A549 (cell line): ENCODE results near the gene STRADB. TPM values are rescaled to one million over a fixed set of nuclear protein-coding genes. Genes with fewer than 3 reads are reported as not detected.

ENCODE experiments used
- ATAC-seq, 2 experiments: fragments of 200-7000 bp in 1 of 2; fragments of >200 bp in 1 of 2; cut with Nextera tagmentation in 1 of 2; cut with Tn5 transposase in 1 of 2; 3 replicates each; pipeline versions ENCODE4 v1.8.0 to v1.9.1; 2018 to 2020; ENCODE audit warnings: mild to moderate bottlenecking in 1 of 2, moderate library complexity in 1 of 2
- CTCF ChIA-PET: fragments of 300-600 bp; sonication (Branson Sonifier 250); formaldehyde crosslinking; extraction: SDS; loops from one replicate; lab custom pipeline; 2021; ENCODE audit warnings: antibody characterized with exemption, inconsistent platforms; lab: Yijun Ruan, JAX
- POLR2A ChIA-PET: fragments of 350-600 bp; formaldehyde crosslinking; extraction: SDS; loops from one replicate; lab custom pipeline; 2021; ENCODE audit warnings: antibody characterized with exemption, inconsistent platforms; lab: Yijun Ruan, JAX
- DNase-seq, 2 experiments: peaks; one replicate each; pipeline versions ENCODE4 v3.0.0 to v3.0.0-alpha.2; 2011 to 2016; ENCODE audit warnings: low read depth in 1 of 2, low spot score in 1 of 2
- FAIRE-seq: peaks from 2 replicates; lab custom pipeline; 2011; peaks lifted over from hg19 to GRCh38; lab: Jason Lieb, UNC
- H3K27ac ChIP-seq, 2 experiments: fragments of >200 bp; sonication (Bioruptor Twin); formaldehyde crosslinking; 3 replicates each; pipeline ENCODE4 v1.5.1; 2016 to 2017
- H3K4me1 ChIP-seq: fragments of >200 bp; sonication (Bioruptor Twin); formaldehyde crosslinking; 3 replicates; pipeline ENCODE4 v1.6.1; 2016
- H3K4me2 ChIP-seq: fragments of >200 bp; sonication (Bioruptor Twin); formaldehyde crosslinking; 3 replicates; pipeline ENCODE4 v1.6.1; 2016
- H3K4me3 ChIP-seq: fragments of >200 bp; sonication (Bioruptor Twin); formaldehyde crosslinking; 3 replicates; pipeline ENCODE4 v1.5.1; 2016
- H3K9me3 ChIP-seq: fragments of >200 bp; sonication (Bioruptor Twin); formaldehyde crosslinking; 3 replicates; pipeline ENCODE4 v1.6.1; 2016
- BCL3 ChIP-seq: fragments of >200 bp; sonication (Bioruptor Twin); formaldehyde crosslinking; IDR thresholded peaks from 3 replicates; pipeline ENCODE4 v1.6.1; 2016
- BHLHE40 ChIP-seq: IDR thresholded peaks from 2 replicates; pipeline ENCODE4 v1.6.1; 2012; ENCODE audit warnings: low read depth, low read length, inconsistent platforms
- CHD2 ChIP-seq: fragments of 150-350 bp; IDR thresholded peaks from 2 replicates; pipeline ENCODE4 v1.6.1; 2014; ENCODE audit warnings: low read length; ENCODE audit not compliant: partially characterized antibody
- CHD4 ChIP-seq: fragments of 200-600 bp; sonication (generic); IDR thresholded peaks from 2 replicates; pipeline ENCODE4 v1.6.1; 2016; ENCODE audit warnings: antibody characterized with exemption, mild to moderate bottlenecking, borderline replicate concordance
- EP300 ChIP-seq, 2 experiments: fragments of >200 bp; sonication (Bioruptor Twin); formaldehyde crosslinking; IDR thresholded peaks; 2 replicates in 1 of 2; 3 replicates in 1 of 2; pipeline ENCODE4 v1.6.1; 2016 to 2017
- FOXS1 ChIP-seq: fragments of 250-450 bp; sonication (Bioruptor Pico); IDR thresholded peaks from 2 replicates; pipeline ENCODE4 v1.5.0; 2020; ENCODE audit warnings: mild to moderate bottlenecking, moderate library complexity
- GATA3 ChIP-seq: IDR thresholded peaks from 2 replicates; pipeline ENCODE4 v1.6.1; 2012; ENCODE audit warnings: borderline replicate concordance
- HDAC2 ChIP-seq: fragments of 200-600 bp; sonication (generic); IDR thresholded peaks from 2 replicates; pipeline ENCODE4 v1.6.1; 2016
- HOXA7 ChIP-seq: fragments of 250-450 bp; sonication (Bioruptor Pico); IDR thresholded peaks from 2 replicates; pipeline ENCODE4 v1.5.0; 2020; ENCODE audit warnings: mild to moderate bottlenecking, moderate library complexity
- JUNB ChIP-seq: fragments of >200 bp; sonication (Bioruptor Twin); formaldehyde crosslinking; IDR thresholded peaks from 2 replicates; pipeline ENCODE4 v1.6.1; 2016
- KDM5A ChIP-seq: fragments of 200-600 bp; sonication (generic); IDR thresholded peaks from 2 replicates; pipeline ENCODE4 v1.6.1; 2016; ENCODE audit warnings: antibody characterized with exemption, mild to moderate bottlenecking
- MAX ChIP-seq: IDR thresholded peaks from 2 replicates; pipeline ENCODE4 v1.6.1; 2012
- NFE2L2 ChIP-seq: fragments of 150-350 bp; conservative IDR thresholded peaks from 2 replicates; pipeline ENCODE4 v1.6.1; 2014; ENCODE audit warnings: low read length
- PBX3 ChIP-seq: IDR thresholded peaks from 2 replicates; pipeline ENCODE4 v1.6.1; 2012
- PHF8 ChIP-seq: fragments of 200-600 bp; sonication (generic); IDR thresholded peaks from 2 replicates; pipeline ENCODE4 v1.6.1; 2016; ENCODE audit warnings: low read depth, mild to moderate bottlenecking, antibody characterized with exemption, moderate library complexity, borderline replicate concordance
- POLR2A ChIP-seq: IDR thresholded peaks from 2 replicates; pipeline ENCODE4 v1.6.1; 2012; ENCODE audit warnings: mild to moderate bottlenecking, low read length
- RAD21 ChIP-seq, 2 experiments: fragments of >200 bp in 1 of 2; sonication (Bioruptor Twin) in 1 of 2; formaldehyde crosslinking in 1 of 2; IDR thresholded peaks in 1 of 2; conservative IDR thresholded peaks in 1 of 2; 2 replicates in 1 of 2; 3 replicates in 1 of 2; pipeline ENCODE4 v1.6.1; 2012 to 2018; ENCODE audit warnings: inconsistent platforms in 1 of 2
- RNF2 ChIP-seq: fragments of 200-600 bp; sonication (generic); IDR thresholded peaks from 2 replicates; pipeline ENCODE4 v1.6.1; 2016; ENCODE audit warnings: low read depth, mild to moderate bottlenecking, antibody characterized with exemption, moderate library complexity, borderline replicate concordance
- SMC3 ChIP-seq: fragments of >200 bp; sonication (Bioruptor Twin); formaldehyde crosslinking; IDR thresholded peaks from 3 replicates; pipeline ENCODE4 v1.6.1; 2018; ENCODE audit warnings: inconsistent platforms
- TFCP2L1 ChIP-seq: fragments of 250-450 bp; sonication (Bioruptor Pico); IDR thresholded peaks from 2 replicates; pipeline ENCODE4 v1.5.0; 2021; ENCODE audit warnings: mild to moderate bottlenecking
- TP53 ChIP-seq: fragments of 250-450 bp; sonication (Bioruptor Pico); IDR thresholded peaks from 2 replicates; pipeline ENCODE4 v1.5.0; 2021; ENCODE audit warnings: mild to moderate bottlenecking, moderate library complexity
- ZFP36 ChIP-seq: fragments of 450-650 bp; IDR thresholded peaks from 2 replicates; pipeline ENCODE4 v1.6.1; 2014; ENCODE audit warnings: borderline replicate concordance; ENCODE audit not compliant: partially characterized antibody
- ZSCAN20 ChIP-seq: fragments of 250-450 bp; sonication (Bioruptor Pico); IDR thresholded peaks from 2 replicates; pipeline ENCODE4 v1.8.0; 2022; ENCODE audit warnings: mild to moderate bottlenecking, moderate library complexity
- WGBS: methylation state at CpG from one replicate; pipeline ENCODE4 v1.1.6; 2017; ENCODE audit errors: missing lambda C conversion rate; 5-methylcytosine and 5-hydroxymethylcytosine counted together
- polyA plus RNA-seq, 4 experiments: library from polyadenylated mRNA; depleted of rRNA in 3 of 4; stranded (reverse); fragments of >200 nt; fragmentation: RNase III in 1 of 4; extraction: RNeasy Plus Mini Kit Qiagen cat#74134 plus additional on column Dnase treatment in 1 of 4; gene quantifications; 2 replicates in 3 of 4; 3 replicates in 1 of 4; pipeline ENCODE4 v1.2.3, GENCODE V29; 2011 to 2017
- TF ChIP-seq, protein P1 (sequence below): fragments of 200-600 bp; sonication (generic); IDR thresholded peaks from 2 replicates; pipeline ENCODE4 v1.6.1; 2016; ENCODE audit warnings: antibody characterized with exemption, mild to moderate bottlenecking, moderate library complexity

The STRADB gene
- polyA plus RNA-seq, 2 of the 4 experiments (the other 2 are of a cell fraction): 24.0 to 29.0 TPM

- 74% methylated on average over 4 of the region's 4 CpGs for WGBS
- ATAC-seq (no peak), FAIRE-seq (no peak), DNase-seq (no peak)
- no peaks in the 10 kb centered on the region for H3K4me1 ChIP-seq
- TF ChIP-seq SMC3 (no peak), TP53 (CRISPR knock-in tag) (no peak), FOXS1 (CRISPR knock-in tag) (no peak), HOXA7 (CRISPR knock-in tag) (no peak), CHD2 (no peak), TFCP2L1 (CRISPR knock-in tag) (no peak), BHLHE40 (no peak), ZSCAN20 (CRISPR knock-in tag) (no peak), PBX3 (no peak)
- TF ChIP-seq, protein P1, sequence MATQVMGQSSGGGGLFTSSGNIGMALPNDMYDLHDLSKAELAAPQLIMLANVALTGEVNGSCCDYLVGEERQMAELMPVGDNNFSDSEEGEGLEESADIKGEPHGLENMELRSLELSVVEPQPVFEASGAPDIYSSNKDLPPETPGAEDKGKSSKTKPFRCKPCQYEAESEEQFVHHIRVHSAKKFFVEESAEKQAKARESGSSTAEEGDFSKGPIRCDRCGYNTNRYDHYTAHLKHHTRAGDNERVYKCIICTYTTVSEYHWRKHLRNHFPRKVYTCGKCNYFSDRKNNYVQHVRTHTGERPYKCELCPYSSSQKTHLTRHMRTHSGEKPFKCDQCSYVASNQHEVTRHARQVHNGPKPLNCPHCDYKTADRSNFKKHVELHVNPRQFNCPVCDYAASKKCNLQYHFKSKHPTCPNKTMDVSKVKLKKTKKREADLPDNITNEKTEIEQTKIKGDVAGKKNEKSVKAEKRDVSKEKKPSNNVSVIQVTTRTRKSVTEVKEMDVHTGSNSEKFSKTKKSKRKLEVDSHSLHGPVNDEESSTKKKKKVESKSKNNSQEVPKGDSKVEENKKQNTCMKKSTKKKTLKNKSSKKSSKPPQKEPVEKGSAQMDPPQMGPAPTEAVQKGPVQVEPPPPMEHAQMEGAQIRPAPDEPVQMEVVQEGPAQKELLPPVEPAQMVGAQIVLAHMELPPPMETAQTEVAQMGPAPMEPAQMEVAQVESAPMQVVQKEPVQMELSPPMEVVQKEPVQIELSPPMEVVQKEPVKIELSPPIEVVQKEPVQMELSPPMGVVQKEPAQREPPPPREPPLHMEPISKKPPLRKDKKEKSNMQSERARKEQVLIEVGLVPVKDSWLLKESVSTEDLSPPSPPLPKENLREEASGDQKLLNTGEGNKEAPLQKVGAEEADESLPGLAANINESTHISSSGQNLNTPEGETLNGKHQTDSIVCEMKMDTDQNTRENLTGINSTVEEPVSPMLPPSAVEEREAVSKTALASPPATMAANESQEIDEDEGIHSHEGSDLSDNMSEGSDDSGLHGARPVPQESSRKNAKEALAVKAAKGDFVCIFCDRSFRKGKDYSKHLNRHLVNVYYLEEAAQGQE: no peak
- CTCF ChIA-PET: no interaction called here
- H3K27ac ChIP-seq: no peak overlapping the region
- no peak overlapping the region for H3K4me3 ChIP-seq
- no peak overlapping the region for H3K4me2 ChIP-seq
- no peaks in the 10 kb centered on the region for H3K9me3 ChIP-seq
- POLR2A ChIA-PET: no interaction called here
These were observed 33.3 kb downstream of the STRADB start for GRCh38 chr2:201484805-201485204.

DNA sequence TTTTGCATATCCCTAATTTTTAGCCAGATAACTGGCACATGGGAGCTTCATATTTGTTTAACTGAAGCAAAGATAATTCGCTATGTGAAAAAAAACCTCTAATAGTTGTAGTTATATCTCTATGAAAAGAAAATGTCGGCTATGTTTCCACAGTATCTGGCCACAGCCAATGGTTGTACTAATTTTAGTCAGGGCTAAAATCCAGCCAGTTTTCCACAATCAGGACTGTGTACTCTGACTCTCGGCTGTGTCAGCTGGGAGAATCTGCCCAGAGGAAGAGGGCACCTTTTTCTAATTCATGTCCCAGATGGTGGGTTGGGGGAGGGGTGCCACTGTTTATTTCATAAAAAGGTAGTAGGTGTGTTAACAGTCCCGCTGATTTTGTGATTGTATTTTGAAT lies 38.8 kb downstream of the STRADB start:
- no peak overlapping the region for H3K4me3 ChIP-seq
- H3K27ac ChIP-seq: no peak overlapping the region
- ATAC-seq (no peak), DNase-seq (no peak), FAIRE-seq (no peak)
- 67% methylated on average over 4 of the region's 4 CpGs for WGBS
- ChIA-PET CTCF (interaction anchor here (1.0 kb wide), 1 partner anchor 30 kb away, joined by 4 read pairs; no protein-coding TSS in a partner anchor), POLR2A (no interaction called here)
- no peaks in the 10 kb centered on the region for H3K9me3 ChIP-seq
- TF ChIP-seq KDM5A (no peak), NFE2L2 (no peak), POLR2A (no peak), MAX (no peak), RAD21 (conservative IDR thresholded peaks at IDR 0.05 in 1 of 2, IDR thresholded peaks at IDR 0.05 in 1 of 2) (no peak), PHF8 (no peak), BCL3 (no peak), RNF2 (no peak), GATA3 (no peak), TP53 (CRISPR knock-in tag) (no peak), ZFP36 (no peak), CHD4 (no peak), JUNB (no peak), EP300 (IDR thresholded peaks at IDR 0.05) (no peak), HDAC2 (no peak)
- H3K4me1 ChIP-seq: no peaks in the 10 kb centered on the region
- no peak overlapping the region for H3K4me2 ChIP-seq
